PC-3 (cell line): ENCODE measurements around the gene SDHAF1. TPM values are rescaled to one million over a fixed set of nuclear protein-coding genes. Genes with fewer than 3 reads are reported as not detected.

Experiments
- ATAC-seq: fragments of 200-7000 bp; cut with Tn5 transposase; 2 replicates; pipeline ENCODE4 v1.9.1; 2020; ENCODE audit warnings: mild to moderate bottlenecking, moderate library complexity
- Bru-seq: library from RNA; stranded (reverse); fragments of 400-500 nt; gene quantifications from one replicate; lab custom pipeline; 2021; lab: Mats Ljungman, UMichigan
- BruChase-seq, 2 experiments: library from RNA; stranded (reverse); fragments of 400-500 nt; gene quantifications; one replicate each; lab custom pipeline; 2021; lab: Mats Ljungman, UMichigan
- BruUV-seq: library from RNA; stranded (reverse); fragments of 400-500 nt; replicated peaks from 2 replicates; lab custom pipeline; 2021; lab: Mats Ljungman, UMichigan
- CTCF ChIA-PET: fragments of 300-600 bp; sonication (Branson Sonifier 250); formaldehyde crosslinking; loops from one replicate; lab custom pipeline; 2022; ENCODE audit warnings: antibody characterized with exemption; lab: Charles Lee
- POLR2A ChIA-PET: fragments of 300-600 bp; sonication (Branson Sonifier 250); formaldehyde crosslinking; loops from one replicate; lab custom pipeline; 2022; ENCODE audit warnings: antibody characterized with exemption; ENCODE audit not compliant: unreplicated experiment; lab: Charles Lee
- DNase-seq: peaks from one replicate; pipeline ENCODE4 v3.0.0-alpha.2; 2015
- H2AFZ ChIP-seq: fragments of 300-600 bp; sonication (generic); 2 replicates; pipeline ENCODE4 v1.6.0; 2016; ENCODE audit warnings: antibody characterized with exemption, low read length
- H3F3A ChIP-seq: fragments of 300-600 bp; sonication (generic); one replicate; pipeline ENCODE4 v1.6.0; 2017; ENCODE audit warnings: antibody characterized with exemption, low read length, control low read depth, mild to moderate bottlenecking; ENCODE audit not compliant: unreplicated experiment
- H3K27ac ChIP-seq: fragments of 300-600 bp; sonication (generic); 2 replicates; pipeline ENCODE4 v1.5.1; 2016; ENCODE audit warnings: mild to moderate bottlenecking, low read length
- H3K27me3 ChIP-seq: fragments of 300-600 bp; sonication (generic); 2 replicates; pipeline ENCODE4 v1.6.1; 2016; ENCODE audit warnings: low read length, mixed read lengths
- H3K36me3 ChIP-seq: fragments of 300-600 bp; sonication (generic); 2 replicates; pipeline ENCODE4 v1.6.1; 2016; ENCODE audit warnings: low read depth, mixed run types, low read length, mixed read lengths
- H3K4me1 ChIP-seq: fragments of 300-600 bp; sonication (generic); 2 replicates; pipeline ENCODE4 v1.5.1; 2016; ENCODE audit warnings: low read length; ENCODE audit not compliant: insufficient read depth
- H3K4me2 ChIP-seq: fragments of 300-600 bp; sonication (generic); 2 replicates; pipeline ENCODE4 v1.6.0; 2016; ENCODE audit warnings: low read length
- H3K4me3 ChIP-seq: fragments of 300-600 bp; sonication (generic); 2 replicates; pipeline ENCODE4 v1.5.1; 2016; ENCODE audit warnings: mild to moderate bottlenecking, low read length, mixed read lengths
- H3K79me2 ChIP-seq: fragments of 300-600 bp; sonication (generic); 2 replicates; pipeline ENCODE4 v1.6.1; 2017; ENCODE audit warnings: low read length, mixed read lengths
- H3K9ac ChIP-seq: fragments of 300-600 bp; sonication (generic); 2 replicates; pipeline ENCODE4 v1.6.0; 2016; ENCODE audit warnings: mild to moderate bottlenecking, low read length
- H3K9me2 ChIP-seq: fragments of 300-600 bp; sonication (generic); replicated peaks from 2 replicates; pipeline ENCODE4 v1.6.1; 2016; ENCODE audit warnings: mixed run types, low read length, mixed read lengths
- H3K9me3 ChIP-seq: fragments of 300-600 bp; sonication (generic); 2 replicates; pipeline ENCODE4 v1.6.1; 2016; ENCODE audit warnings: low read length, mixed read lengths
- H4K20me1 ChIP-seq: fragments of 300-600 bp; sonication (generic); 2 replicates; pipeline ENCODE4 v1.6.1; 2016; ENCODE audit warnings: low read length, mixed read lengths
- CTCF ChIP-seq: fragments of 300-600 bp; sonication (generic); conservative IDR thresholded peaks from 2 replicates; pipeline ENCODE4 v1.5.1; 2017; ENCODE audit warnings: antibody characterized with exemption, low read depth, mild to moderate bottlenecking, low read length
- EZH2 ChIP-seq: fragments of 300-600 bp; sonication (generic); IDR thresholded peaks from one replicate; pipeline ENCODE4 v1.6.1; 2017; ENCODE audit warnings: antibody characterized with exemption, mild to moderate bottlenecking, low read length; ENCODE audit not compliant: unreplicated experiment
- EZH2phosphoT487 ChIP-seq: fragments of 300-600 bp; sonication (generic); IDR thresholded peaks from 2 replicates; pipeline ENCODE4 v1.6.1; 2018; ENCODE audit warnings: mild to moderate bottlenecking, antibody characterized with exemption, low read length, borderline replicate concordance
- intact Hi-C: fragments of 100-400 bp; cut with micrococcal nuclease; formaldehyde crosslinking; loops from 2 replicates; pipeline ENCODE4 v1.9.0; 2023
- long read RNA-seq: library from polyadenylated mRNA; unstranded; transcript quantifications from one replicate; pipeline ENCODE4 v2.0.0, GENCODE V29; 2021; ENCODE audit not compliant: unreplicated experiment
- total RNA-seq: library from RNA; depleted of rRNA; stranded (reverse); fragments of >200 nt; gene quantifications from 2 replicates; pipeline ENCODE4 v1.2.3, GENCODE V29; 2014; rRNA removed

The SDHAF1 gene
- total RNA-seq (24.5 and 38.1 TPM in 2 replicates), Bru-seq, nascent RNA (percentile 56 among the genes with signal in this experiment), BruChase-seq, experiment 1, labeled RNA remaining after a 6-hour chase (percentile 86 among the genes with signal in this experiment), BruChase-seq, experiment 2, labeled RNA remaining after a 2-hour chase (percentile 88 among the genes with signal in this experiment)
- long read RNA-seq, transcript SDHAF1-201 (1 exons, 1,117 nt) = major isoform, 37 of 37 reads
- long read RNA-seq, partial matches to known transcripts = 0 of 37 reads
- long read RNA-seq, other reads (novel, unspliced or antisense) = 0 of 37 reads

GRCh38 chr19:35995048-35995993 is at the start of gene SDHAF1:
TSS of gene SDHAF1 (plus strand) at chr19:35995188. CDS start at chr19:35995275, 87 bp downstream.
- Histone ChIP-seq H3K27ac (no peak within 1 kb of the TSS), H3K79me2 (peaks cover 43% of the 10 kb centered on the region), H3K4me3 (peak within 1 kb of the TSS; percentile 82), H3K4me2 (peak within 1 kb of the TSS; percentile 93), H3K27me3 (no peaks in the 10 kb centered on the region), H3K9ac (peak within 1 kb of the TSS; percentile 77), H3K9me2 (no peaks in the 10 kb centered on the region), H3K9me3 (no peaks in the 10 kb centered on the region), H2AFZ (peak within 1 kb of the TSS; percentile 93), H4K20me1 (no peaks in the 10 kb centered on the region), H3F3A (no peaks in the 10 kb centered on the region), H3K4me1 (peaks cover 7% of the 10 kb centered on the region), H3K36me3 (no peaks in the 10 kb centered on the region; the same call in 1 of the 2 replicates)
- TF ChIP-seq EZH2 (no peak), EZH2phosphoT487 (no peak), CTCF (no peak)
- POLR2A ChIA-PET = no interaction called here
- CTCF ChIA-PET = no interaction called here
- intact Hi-C loops = no loop called here
- DNase-seq (peak; percentile 89), ATAC-seq (peak; percentile 94)
- no TSS peak for BruUV-seq

DNA sequence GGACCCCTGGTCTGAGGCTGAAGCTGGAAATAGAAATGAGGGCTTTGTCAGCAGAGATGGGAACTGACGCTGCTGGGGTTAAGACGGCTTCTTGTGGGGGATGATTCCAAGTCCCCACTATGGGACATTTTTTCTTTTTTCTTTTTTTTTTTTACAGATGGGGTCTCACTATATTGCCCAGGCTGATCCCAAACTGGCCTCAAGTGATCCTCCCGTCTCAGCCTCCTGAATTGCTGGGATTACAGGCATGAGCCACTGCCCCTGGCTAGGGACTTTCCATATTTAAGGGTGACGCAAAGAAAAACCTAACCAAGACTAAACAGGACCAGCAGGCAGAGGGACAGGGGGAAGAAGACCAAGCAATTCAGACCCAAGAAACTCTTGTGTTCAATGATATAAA is 48.8 kb upstream of the SDHAF1 start:
- BruUV-seq = no TSS peak
- ATAC-seq = no peak
- H2AFZ ChIP-seq = no peak overlapping the region
- no peak overlapping the region for H3K27ac ChIP-seq
- H3K79me2 ChIP-seq = no peaks in the 10 kb centered on the region
- H3K4me3 ChIP-seq = no peak overlapping the region
- no peaks in the 10 kb centered on the region for H3K36me3 ChIP-seq
- no peak overlapping the region for H3K4me2 ChIP-seq
- no peaks in the 10 kb centered on the region for H3K9me3 ChIP-seq
- no peaks in the 10 kb centered on the region for H3F3A ChIP-seq
- no peaks in the 10 kb centered on the region for H3K4me1 ChIP-seq
- intact Hi-C loops = no loop called here
- no peaks in the 10 kb centered on the region for H4K20me1 ChIP-seq
- no peaks in the 10 kb centered on the region for H3K9me2 ChIP-seq
- TF ChIP-seq EZH2phosphoT487 (no peak), CTCF (no peak), EZH2 (no peak)
- CTCF ChIA-PET = no interaction called here
- H3K27me3 ChIP-seq = no peaks in the 10 kb centered on the region
- DNase-seq = no peak
- H3K9ac ChIP-seq = no peak overlapping the region
- POLR2A ChIA-PET = no interaction called here
